Stimulated activated CD4-positive, alpha-beta T cell treated with anti-CD3 and anti-CD28 coated beads, Interleukin-1b, Interleukin-23, amount 100 ng/mL, for 24 hours (primary cell): ENCODE data around the gene CD47.

Source experiments
- DNase-seq, 4 experiments: peaks; one replicate each; pipeline ENCODE4 v3.0.0-alpha.2; 2020; ENCODE audit warnings: low read depth in 4 of 4, low spot score in 1 of 4

The CD47 gene

GRCh38 chr3:108093021-108093420 lies 2.2 kb upstream of the CD47 start:
- no peak for DNase-seq

GRCh38 chr3:108092501-108092900 lies 1.7 kb upstream of the CD47 start:
- DNase-seq, result no peak

DNA sequence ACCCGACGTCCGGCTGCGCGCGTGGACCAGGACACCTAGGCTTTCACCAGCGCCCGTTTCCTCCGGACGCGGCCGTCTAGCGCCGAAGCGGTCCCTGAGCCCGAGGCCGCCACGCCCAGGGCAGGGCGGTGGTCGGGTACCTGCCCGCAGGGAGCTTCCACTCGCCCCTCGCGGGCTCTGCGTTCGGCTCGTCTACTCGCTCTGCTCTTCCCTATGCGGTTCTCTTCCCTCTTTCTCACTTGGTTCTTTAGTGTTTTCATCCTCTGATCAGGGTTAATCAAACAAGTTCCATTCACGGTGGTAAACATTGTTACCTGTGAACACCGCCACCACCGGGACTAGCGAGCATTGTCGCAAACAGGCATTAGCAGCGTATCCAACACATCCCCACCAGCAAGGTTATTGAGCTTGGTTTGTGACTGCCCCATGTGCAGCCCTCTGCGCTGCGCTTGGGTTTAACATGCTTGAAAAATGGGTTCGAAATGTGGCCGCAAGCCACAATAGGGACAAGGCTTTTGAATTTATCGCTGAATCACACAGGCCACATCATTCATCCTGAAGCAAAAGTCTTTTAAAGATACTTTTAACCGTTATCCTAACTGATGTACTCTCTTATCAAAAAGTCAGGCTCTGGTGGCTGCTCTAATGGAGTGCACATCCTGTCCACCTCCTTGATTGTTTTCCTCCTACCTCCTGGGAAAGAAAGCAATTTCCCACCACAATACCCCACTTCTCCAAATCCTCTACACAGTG lies 843 bp upstream of the CD47 start:
- DNase-seq, result peak in 1 of 4 experiments; percentile 15

DNA sequence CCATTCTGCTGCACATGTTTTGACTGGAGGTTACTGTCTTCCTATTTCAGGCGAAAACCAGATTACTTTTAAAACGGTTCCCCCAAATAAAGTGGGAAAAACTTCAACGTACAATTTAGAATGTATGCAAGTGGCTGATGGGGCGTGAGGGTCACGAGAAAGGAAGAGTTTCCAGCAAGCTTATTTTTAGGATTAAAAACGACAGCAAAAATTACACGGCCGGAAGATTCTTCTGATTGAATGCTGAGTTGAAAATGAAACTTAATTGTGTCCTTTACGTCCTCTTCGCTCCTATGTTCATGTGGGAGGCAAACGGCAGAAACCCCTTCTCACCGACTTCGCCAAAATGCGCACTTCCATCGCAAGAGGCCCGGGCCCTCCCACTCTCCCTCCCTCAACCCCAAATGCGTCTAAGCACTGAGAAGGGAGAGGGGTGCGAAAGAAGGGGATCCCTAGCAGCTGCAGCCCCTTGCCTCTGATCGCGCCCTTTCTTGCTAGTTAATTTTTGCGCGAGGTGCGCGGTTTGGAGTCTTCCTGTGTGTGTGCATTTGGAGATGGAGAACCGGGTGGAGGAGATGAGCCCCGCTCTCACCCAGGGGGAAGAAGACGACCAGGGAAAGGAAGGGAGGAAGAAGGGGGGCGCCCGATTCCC lies 656 bp downstream of the CD47 start:
- peak; percentile 19 to 44 (median 35) for DNase-seq

GRCh38 chr3:108089579-108089978 lies 1.3 kb downstream of the CD47 start:
- no peak for DNase-seq

GRCh38 chr3:108088697-108089096 lies 2.1 kb downstream of the CD47 start:
- DNase-seq, result peak in 1 of 4 experiments; percentile 38

- no peak for DNase-seq
Observed at GRCh38 chr3:108088146-108088545, 2.7 kb downstream of the CD47 start.

GRCh38 chr3:108086653-108087052 lies 4.2 kb downstream of the CD47 start:
- no peak for DNase-seq

- DNase-seq, result no peak
Observed at GRCh38 chr3:108085810-108086350, 5.0 kb downstream of the CD47 start.

DNA sequence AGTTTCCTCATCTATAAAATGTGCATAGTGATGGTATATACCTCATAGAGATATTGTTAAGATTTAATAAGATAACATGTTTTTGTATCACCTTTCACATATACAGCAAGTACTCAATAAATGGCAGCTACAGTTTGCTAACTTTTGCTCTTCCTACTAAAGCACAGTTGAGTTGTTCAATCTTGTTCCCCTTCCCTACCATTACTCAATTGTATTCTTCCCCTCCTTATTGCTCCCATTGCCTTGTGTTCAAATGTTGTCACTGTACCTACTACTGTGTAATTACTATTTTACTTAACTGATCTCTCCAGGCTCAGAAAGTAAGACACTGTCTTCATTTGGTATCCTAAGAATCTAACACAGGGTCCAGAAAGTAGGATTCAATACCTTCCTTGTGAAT lies 5.5 kb downstream of the CD47 start:
- no peak for DNase-seq

DNA sequence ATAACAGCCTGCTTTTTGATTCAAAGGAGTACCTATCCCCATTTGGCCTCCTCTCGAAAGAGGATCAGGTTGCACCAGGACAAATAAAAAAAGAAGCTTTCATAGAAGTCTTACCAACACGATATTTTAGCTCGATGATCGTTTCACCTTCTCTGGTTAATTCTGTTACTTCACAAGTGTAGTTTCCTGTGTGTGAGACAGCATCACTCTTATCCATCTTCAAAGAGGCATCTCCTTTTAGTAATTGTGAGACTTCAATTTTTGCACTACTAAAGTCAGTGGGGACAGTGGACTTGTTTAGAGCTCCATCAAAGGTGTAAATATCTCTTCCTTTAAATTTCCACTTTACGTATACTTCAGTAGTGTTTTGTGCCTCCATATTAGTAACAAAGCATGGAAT lies 11.0 kb downstream of the CD47 start:
- no peak for DNase-seq

DNA sequence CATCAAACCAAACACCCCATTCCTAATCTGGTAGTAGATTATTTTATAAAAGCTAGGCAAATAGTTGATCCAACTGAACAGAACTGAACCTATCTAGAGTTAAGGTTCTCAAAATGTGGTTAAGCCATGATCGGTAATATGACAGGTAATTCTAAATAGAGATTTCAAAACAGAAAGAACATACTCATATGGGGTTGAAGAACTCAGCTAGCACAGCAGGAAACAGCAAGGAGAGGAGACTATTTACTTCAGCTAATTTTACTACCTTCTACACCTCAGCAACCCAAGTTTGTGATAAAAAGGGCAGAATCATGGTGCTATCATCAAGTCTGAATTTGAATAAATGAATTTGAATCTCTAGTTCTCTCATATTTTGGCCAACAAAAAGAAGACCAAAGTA lies 11.8 kb downstream of the CD47 start:
- DNase-seq, result no peak

DNA sequence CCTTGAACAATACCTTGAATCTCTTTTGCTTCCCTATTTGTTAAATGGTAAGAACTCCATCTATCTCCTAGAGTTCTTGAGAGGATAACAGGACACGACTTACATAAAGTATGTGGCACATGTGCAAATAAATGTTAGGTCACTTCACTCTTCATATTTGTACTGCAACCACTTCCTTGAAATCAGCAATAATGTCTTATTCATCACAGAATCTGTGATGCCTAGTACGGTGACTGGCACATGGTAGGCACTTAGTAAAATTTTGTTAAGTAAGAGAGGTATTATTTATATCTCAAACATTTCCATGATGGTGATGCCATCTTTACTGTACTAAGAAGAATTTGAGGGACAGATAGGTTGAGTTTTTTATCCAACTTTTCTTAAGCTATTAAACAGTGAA lies 14.3 kb downstream of the CD47 start:
- no peak for DNase-seq

DNA sequence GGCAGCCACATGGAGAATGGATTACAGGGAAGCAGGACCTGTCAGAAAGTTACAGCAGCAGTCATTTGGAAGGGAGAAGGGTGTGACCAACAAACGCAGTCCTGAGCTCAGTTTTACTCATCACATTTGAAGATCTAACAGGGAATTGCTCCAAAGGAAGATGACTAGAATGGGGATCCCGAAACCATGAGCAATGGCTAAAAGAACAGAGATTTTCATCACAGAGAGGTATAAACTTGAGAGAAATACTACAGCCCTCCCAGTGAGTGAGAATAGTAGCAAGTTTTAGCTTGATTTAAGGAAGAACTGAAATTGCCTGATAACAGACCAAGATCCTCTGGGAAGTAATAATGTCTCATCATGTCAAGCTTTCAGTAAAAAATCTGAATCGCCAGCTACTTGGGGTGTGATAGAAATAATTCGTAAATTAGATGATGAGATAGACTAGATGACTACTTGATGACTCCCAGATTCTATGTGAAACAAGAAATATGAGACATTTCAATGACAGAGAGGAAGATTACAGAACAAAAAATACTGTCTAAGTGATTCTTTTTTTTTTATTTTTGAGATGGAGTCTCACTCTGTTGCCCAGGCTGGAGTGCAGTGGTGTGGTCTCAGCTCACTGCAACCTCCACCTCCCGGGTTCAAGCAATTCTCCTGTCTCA lies 16.9 kb downstream of the CD47 start:
- no peak for DNase-seq

DNA sequence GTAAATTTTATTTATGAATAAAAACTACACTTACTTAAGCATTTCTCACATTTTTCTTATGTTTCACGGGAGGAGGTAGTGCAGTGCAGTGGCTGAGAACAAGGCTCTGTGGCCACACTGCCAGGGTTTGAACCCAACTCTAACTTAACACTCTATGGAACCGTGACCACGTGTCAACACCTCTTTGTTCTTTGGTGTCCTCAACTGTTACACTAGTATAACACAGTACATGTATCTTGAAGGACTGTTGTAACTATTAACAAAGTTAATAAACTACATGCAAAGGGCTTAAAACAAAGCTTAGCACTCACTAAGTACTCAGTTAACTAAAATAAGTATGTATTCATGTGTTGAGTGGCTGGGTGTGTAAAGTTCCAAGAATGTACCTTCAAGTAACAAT lies 19.5 kb downstream of the CD47 start:
- DNase-seq, result no peak

GRCh38 chr3:108070356-108070755 lies 20.5 kb downstream of the CD47 start:
- no peak for DNase-seq

DNA sequence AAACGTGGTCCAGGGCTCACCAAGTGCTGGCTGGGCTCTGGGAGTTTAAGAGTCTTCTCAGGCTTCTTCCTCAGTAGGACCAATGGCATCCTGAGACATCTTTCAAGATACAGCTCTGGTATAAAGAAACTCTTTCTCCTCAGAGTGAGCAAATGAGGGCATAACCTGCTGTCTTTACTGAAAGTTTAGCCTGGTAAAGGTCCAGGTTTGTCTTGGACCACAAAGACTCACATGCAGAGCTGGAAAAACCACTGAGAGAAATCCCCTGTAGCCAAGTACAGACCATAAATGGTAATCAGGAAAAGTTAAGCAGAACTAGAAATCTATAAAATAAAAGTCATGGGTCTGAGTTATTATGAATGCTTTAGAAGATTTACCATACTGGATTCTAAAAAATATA lies 23.1 kb downstream of the CD47 start:
- DNase-seq, result no peak

DNA sequence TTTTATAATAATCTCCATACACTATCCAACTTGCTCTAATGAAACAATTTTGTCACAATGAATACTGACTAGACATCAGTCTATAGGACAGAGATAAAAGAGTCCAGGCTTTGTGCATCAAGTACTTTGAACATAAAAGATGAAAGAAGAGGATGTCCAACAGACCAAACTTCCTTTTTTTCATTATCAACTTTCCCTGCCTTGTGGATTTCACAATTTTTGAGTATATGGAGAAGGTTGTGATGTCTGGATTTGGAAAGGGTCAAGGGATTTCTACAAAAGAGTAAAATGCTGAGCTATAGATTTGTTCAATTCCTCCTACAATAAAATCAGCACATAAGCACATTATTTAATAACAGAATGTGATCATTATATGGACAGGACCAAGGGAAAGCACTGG lies 25.7 kb downstream of the CD47 start:
- DNase-seq, result no peak

DNA sequence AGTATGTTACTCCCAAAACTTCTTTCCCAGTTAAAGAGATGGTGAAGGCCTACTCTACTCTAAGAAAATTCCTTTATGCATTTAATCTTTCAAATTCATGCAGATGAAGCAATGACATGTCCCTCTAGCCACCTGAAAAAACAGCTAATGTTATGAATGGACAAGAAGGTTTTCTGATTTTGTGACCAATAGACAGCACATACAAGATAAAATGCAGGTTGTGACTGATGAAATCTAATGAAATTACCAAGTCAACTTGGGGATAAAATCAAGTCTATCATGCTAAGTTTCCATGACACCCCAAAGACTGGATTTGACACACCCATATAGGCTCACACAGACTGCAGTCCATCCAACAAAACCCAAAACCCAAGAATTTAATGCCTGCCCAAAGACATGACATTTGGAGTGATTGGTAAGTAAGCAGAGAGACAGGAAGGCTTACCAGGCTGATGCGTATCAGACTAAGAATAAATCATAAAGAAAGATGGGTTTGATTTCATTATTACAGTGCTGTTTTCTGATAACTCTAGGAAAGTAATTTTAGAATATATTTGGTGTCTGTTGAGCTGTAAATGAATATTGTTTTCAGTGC lies 26.4 kb downstream of the CD47 start:
- DNase-seq, result no peak

DNA sequence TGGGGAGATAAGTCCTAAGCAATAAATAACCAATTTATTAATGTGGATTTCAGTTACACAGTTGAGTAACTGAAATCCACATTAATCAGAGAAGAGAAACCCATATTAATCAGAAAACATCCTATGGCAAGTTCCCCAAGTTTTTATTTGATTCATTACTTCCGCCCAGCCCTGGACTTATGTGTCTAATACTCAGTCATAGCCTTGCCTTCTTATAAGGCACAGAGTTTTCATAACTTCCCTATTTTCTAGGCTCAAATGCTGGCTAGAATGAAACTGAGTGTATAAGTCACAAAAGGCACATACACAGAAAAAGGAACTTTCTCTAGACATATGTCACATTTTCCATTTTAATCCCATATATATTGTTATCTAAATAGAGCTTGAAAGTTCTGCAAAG lies 28.8 kb downstream of the CD47 start:
- DNase-seq, result no peak

DNA sequence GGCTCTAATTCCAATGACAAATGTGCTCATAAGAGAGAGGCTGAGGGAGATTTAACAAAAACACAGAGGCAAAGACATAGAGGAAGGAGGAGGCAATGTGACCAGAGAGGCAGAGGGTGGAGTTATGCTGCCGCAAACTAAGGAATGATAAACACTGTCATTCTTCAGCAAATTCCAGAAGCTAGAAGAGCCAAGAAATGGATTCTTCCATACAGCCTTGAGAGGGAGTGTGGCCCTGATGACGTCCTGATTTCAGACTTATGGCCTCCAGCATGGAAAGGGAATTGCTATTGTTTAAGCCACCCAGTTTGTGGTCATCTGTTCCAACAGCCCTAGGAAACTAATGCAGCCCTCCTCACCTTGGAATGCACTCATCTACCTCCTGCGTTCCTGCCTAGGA lies 30.5 kb downstream of the CD47 start:
- DNase-seq, result no peak

- no peak for DNase-seq
Observed at GRCh38 chr3:108055931-108056330, 34.9 kb downstream of the CD47 start.
